Fibroblast of pulmonary artery (primary cell): ENCODE results near the gene LCN15.
A peak's percentile ranks its signal among the peaks of the same experiment; 100 is the strongest.
"Not testable (repeated sequence)": the region's sequence is repeated elsewhere in the genome, so short reads cannot be mapped to it uniquely, and the experiment has no call there.

Source experiments
- DNase-seq: peaks from one replicate; pipeline ENCODE4 v3.0.0-alpha.2; 2010; ENCODE audit warnings: low read depth
- H3K4me3 ChIP-seq: replicated peaks from 2 replicates; pipeline ENCODE4 v1.5.1; 2011; ENCODE audit warnings: low read depth, mild to moderate bottlenecking, control low read depth, low read length, moderate library complexity
- TF ChIP-seq, protein P1 (sequence below): IDR thresholded peaks from 2 replicates; pipeline ENCODE4 v1.5.1; 2011; ENCODE audit warnings: mild to moderate bottlenecking, control low read depth, low read length, inconsistent platforms; ENCODE audit errors: missing control alignments

The LCN15 gene

DNA sequence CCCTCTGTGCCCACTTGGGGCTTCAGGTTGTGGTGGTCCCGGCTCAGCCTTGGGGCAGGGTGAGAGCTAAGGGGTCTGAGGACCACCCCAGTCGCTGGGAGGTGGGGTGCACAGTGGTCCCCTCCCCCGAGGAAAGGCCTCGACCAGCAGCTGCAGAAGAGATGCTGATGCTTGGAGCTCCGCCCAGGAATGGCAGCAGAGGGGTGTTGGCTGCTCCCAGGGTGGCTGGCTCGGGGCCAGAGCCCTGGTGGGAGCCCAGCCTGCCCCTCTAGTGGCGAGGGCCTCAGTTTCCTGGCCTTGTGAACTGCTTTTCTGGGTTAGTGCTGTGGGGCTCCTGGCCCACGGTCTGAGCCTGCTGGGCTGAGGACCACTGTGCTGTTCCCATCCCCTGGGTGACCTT is 50.8 kb downstream of the LCN15 start:
- TF ChIP-seq, protein P1, sequence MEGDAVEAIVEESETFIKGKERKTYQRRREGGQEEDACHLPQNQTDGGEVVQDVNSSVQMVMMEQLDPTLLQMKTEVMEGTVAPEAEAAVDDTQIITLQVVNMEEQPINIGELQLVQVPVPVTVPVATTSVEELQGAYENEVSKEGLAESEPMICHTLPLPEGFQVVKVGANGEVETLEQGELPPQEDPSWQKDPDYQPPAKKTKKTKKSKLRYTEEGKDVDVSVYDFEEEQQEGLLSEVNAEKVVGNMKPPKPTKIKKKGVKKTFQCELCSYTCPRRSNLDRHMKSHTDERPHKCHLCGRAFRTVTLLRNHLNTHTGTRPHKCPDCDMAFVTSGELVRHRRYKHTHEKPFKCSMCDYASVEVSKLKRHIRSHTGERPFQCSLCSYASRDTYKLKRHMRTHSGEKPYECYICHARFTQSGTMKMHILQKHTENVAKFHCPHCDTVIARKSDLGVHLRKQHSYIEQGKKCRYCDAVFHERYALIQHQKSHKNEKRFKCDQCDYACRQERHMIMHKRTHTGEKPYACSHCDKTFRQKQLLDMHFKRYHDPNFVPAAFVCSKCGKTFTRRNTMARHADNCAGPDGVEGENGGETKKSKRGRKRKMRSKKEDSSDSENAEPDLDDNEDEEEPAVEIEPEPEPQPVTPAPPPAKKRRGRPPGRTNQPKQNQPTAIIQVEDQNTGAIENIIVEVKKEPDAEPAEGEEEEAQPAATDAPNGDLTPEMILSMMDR, result no peak
- H3K4me3 ChIP-seq, result peak overlapping the region; percentile 64
- no peak for DNase-seq

DNA sequence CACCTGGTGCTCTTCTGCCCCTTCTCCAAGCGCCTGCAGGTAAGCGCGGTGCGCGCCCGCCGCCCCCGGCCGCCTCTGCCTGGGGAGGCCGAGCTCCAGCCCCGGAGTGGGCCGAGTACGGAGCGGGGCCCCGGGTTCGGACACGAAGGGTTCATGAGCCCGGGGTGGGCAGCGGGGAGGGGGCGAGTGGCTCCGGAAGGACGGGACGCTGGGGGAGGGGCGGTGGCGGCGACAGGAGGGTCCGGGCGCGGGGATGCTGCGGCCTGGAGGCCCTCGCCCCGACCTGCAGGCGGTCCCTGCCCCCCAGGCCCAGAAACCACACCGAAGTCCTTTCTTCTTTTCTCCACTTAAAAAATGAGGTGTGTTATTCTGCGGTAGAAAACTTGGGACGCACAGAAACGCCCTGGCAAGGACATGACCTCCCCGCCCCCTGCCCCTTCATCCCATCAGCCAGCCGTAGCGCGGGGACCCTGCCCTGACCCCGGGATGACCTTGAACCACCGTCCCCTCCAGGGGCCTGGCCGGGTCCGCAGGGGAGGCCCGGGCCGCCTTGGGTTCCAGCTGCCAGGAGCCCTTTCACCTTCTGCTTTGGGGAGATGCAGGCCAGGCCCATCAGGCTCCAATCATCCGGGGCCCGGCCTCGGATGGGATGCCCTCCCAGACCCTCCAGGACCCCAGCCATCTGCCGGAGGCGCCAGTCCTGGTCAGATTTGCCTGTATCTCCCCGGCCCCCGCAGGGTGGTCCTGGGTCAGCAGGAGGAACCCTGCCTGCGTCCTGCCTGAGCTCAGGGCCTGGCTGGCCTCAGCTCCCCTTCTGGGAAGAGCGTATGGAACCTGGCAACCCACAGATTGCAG is 51.4 kb downstream of the LCN15 start:
- TF ChIP-seq, protein P1, result no peak
- H3K4me3 ChIP-seq, result peak overlapping the region; percentile 64
- DNase-seq, result no peak

DNA sequence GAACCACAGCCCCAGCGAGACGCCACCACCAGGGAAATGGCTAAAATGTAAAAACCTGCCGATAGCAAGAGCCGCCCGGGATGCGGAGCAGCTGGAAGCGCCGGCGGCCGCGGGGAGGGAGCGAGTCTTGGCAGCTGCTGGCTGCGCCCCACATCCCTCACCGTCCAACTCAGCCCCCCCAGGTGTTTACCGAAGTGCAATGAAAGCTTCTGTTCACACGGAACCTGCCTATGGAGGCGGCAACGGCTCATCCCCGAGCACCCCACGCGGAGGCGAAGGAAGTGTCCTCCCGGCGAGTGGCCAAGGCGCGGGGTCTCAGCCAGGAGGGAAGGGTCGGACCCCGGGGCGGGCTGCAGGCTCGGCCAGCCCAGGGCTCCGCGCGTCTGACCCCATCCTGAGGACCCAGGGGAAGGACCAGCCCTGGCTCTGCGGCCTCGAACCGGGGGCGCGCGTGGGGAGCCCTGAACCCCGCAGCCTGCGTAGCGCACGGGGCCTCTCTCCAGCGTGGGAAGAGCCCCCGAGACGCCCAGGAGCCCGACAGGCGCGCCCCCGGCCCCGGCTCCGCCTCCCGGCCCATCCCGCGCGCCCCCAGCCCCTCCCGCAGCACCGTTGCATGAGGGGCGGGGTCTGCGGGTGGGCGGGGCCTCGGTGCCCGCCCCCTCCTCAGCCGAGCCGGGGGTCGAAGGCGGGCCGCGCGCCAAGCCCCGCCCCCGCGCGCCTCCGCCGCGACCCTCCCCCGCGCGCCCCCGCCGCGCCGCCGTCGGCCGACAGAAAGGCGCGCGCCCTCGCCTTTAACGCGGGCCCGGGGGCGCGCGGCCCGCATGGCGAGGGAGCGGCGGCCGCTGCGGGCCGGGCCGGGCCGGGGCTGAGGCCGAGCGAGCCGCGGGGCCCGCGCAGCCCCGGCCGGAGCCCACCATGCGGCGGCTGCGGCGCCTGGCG is 52.3 kb downstream of the LCN15 start, which contains the start of gene DIPK1B:
Gene DIPK1B, plus strand, starts transcription at position 822 of the 939 bp plus-strand sequence. Its CDS starts 94 bp downstream, at position 916.
- TF ChIP-seq, protein P1, result no peak
- H3K4me3 ChIP-seq, result peak within 1 kb of the TSS; percentile 64
- no peak for DNase-seq

DNA sequence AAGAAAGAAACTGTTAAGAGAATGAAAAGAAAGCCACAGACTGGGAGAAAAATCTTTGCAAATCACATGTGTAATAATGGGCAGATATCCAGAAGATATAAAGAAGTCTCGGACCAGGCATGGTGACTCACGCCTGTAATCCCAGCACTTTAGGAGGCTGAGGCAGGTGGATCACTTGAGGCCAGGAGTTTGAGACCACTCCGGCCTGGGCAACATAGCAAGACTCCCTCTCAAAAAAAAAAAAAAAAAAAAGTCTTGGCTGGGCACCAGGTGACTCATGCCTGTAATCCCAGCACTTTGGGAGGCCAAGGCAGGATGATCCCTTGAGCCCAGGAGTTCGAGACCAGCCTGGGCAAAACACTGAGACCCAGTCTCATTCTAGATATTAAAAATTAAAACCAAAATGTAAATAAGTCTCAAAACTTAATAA is 53.1 kb downstream of the LCN15 start:
- DNase-seq, H3K4me3 ChIP-seq: not testable (repeated sequence)

DNA sequence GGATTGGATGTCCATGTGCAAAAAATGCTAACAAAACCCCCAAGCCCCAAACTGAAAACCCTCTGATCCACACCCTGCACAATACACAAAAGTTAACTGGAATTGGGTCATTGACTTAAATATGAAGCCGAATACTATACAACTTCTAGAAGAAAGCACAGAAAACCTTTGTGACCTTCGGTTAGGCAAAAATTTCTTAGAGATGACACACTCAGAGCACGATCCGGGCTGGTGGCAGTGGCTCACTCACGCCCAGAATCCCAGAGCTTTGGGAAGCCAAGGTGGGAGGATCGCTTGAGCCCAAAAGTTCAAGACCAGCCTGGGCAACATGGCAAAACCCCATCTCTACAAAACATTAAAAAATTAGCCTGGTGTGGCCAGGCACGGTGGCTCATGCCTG is 53.8 kb downstream of the LCN15 start:
- DNase-seq, result no peak
- no peak overlapping the region for H3K4me3 ChIP-seq
- TF ChIP-seq, protein P1, result no peak
